ENCODE results near the gene TGM1.
"Not testable (repeated sequence)": the region's sequence is repeated elsewhere in the genome, so short reads cannot be mapped to it uniquely, and the experiment has no call there.

TGM1 gene

DNA sequence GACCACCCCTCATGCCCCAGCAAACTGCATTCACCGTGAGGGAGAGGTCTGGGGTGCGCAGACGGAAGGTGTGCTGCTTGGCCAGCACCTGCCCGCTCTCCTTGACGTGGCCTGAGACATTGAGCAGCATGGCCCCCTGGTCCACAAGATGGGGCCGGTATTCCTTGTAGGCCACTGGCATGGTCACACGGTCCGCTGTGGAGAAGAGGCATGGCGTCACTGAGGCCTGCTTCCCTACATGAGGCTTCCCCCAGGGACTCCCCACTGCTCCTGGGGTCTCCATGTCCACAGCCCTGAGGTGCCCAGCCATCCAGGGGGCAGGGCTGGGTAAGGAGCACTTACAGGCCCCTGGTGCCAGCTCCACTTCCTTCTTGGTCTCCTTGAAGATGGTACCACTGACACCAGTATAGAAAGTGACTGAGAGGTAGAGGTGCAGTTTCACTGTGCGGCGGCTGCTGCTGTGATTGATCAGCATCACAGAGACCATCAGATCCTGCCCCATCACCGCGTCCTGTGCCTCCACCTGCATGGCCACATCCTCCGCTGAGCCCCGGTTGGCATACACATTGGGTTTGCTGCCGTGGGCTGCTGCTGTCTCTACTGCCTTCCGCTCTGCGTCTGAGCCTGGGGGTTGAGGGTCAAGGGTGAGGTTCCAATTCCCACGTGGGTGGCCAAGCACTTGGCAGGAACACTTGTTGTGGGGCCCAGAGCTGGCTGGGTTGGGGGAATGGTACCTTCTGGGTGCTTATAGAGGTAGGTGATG is 8.2 kb downstream of the TGM1 start:
- DNase-seq (ENCODE audit: low spot score) = no peak

DNA sequence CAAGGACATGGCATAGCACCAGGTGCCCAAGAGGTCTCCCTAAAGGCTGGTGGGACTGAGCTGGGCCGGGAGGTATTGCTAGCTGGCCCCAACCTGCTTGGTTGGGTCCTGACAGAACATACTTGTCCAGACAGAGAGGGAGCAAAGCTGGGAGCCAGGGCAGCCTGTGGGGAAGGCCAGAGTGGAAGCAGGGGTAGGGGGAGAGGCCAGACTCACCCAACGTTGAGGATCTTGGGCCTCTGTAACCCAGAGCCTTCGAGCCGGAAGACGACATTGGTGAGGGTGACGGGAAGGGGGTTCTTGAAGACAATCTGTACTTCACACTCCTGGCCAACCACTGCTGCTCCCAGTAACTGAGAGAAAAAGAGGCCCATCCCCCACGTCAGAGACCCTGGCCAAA is 9.0 kb downstream of the TGM1 start:
- no peak for DNase-seq (ENCODE audit: low spot score)

DNA sequence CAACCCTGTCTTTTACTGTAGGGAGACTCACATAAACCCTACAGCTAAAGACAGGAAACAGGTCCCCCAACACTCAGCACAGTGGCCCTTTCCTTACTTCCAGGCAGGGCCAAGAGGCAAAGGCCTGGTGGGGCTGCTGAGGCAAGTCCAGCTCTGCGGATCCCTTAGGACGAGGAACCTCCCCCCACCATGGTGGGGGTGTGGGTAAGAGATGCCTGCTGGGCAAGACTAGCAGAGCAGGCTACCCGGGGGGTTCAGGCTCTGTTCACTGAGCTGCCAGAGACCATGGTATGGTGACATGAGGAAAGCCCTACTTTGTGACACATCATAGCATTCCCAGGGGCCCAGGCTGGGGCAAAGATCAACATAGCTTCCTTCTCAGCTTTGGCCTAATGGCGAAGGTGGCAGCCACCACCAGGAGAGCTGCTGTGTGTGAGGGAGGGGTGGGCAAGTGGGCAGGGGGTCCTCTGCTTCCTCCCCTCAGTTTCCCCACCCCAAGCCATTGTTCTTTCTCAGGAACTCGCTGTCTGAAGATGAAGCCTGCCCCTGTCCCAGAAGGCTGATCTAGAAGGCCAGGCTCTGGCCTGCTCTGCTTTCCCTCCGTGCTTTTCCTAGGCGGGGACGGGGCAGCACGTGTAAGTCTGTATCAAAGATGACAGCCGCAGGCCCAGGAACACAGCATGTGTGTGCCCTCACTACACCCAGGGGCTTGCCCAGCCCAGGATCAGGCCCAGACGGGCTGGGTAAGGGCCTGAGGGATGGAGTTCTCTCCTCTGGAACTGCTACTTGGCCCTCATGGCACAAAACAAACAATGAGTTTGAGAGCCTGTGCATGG is 10.5 kb downstream of the TGM1 start:
- no peak for DNase-seq (ENCODE audit: low spot score)

DNA sequence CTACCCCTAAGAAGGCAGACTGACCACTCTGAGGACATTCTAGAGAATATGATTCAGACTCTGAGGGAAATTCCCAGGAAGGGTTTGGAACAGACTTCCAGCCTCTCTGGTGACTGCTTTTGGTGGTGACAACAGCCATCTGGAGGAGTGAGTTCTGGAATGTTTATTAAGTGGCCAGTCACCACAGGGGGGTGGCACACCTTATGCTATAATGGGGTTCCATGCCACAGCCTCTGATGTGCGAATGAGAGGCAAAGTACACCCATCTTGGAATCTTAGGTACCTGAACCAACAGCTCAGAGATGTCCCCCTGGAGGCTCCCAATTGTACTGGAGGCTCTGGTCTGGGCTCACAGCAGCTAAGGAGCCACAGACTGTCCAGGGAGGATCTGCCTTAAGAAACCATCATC is 11.1 kb downstream of the TGM1 start:
- DNase-seq (ENCODE audit: low spot score) = no peak

DNA sequence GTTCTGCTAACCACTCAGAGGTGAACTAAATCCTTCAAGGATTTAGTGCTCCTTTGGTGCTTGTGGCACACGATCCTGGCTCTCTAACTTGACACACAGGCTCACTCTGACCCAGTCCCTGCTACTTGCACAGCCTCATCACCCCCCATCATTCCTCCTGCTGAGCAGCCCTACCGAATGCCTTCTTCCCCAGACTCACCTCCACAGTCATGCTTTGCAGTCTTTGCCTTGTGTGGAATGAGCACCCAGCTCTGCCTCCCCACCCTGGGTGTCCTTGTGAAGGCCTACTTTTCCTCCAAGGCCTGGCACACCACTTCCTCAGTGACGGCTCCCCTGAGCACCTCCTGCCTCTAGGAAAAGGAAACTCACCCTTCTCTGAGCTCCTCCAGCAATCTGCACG is 12.6 kb downstream of the TGM1 start:
- no peak for DNase-seq (ENCODE audit: low spot score)

DNA sequence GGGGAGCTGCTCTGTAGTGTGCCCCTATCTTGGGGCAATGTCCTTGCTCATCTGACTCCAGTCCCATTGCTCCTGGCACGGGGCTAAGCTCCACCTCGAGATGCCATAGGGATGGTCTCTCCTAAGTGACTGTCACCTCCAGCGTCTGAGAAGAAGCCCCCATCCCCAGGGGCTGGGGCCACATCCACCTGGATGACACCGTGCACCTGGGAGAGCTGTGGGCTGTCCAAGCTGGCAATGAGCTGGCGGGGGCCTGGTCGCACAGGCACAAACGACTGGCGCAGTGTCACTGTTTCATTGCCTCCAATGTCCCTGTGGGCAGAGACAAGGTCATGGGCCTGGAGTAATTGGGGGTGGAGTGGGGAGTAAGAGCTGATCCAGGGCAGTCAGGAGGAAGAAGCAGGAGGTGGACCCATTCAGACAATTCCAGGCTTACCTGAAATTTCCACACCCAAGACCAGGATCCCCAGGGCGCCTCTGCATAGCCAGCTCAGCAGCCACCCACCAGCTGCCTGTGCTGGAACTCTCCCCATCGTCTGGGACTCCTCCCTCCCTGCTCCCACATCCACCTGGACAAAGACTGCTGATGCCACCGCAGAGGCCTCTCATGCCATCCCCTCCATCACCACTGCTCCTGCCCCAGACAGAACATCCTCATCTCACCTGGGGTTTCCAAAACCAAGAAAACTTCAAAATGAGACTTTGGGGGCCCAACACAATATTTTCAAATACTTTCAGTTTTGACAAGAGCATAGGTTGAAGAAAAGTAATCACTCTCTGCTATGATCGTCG is 13.6 kb downstream of the TGM1 start:
- DNase-seq (ENCODE audit: low spot score) = no peak

DNA sequence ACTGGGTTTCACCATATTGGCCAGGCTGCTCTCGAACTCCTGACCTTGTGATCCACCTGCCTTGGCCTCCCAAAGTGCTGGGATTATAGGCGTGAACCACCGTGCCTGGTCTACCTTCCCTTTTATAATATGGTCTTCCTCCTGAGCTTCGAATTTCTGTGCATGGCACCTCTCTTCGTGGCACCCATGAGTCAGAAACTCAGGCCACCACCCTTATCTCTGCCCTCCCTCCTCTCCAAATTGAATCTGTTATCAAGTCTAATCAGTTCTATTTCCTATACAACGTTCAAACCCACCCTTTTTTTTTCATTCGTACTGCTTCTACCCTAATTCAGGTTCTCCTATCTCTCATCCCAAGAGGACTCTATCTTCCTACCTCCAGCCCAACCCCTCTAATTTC is 15.6 kb downstream of the TGM1 start:
- no peak for DNase-seq (ENCODE audit: low spot score)

DNA sequence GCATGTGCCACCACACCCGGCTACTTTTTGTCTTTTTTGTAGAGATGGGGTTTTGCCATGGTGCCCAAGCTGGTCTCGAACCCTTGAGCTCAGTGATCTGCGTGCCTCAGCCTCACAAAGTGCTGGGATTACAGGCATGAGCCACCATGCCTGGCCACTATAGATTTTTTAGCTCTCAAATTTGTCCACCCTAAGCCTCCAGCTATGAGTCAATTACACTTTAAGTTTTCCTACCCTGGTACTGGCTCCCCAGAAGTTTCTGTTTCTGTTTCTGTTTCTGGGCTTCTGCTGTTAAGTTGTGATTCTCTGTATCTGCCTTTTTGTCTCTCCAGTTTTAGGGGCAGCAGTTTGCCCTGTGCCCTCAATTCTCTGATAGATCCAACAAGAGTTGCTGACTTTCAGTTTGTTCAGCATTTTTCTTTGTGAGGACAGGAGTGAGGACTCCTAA is 16.2 kb downstream of the TGM1 start:
- no peak for DNase-seq (ENCODE audit: low spot score)

DNA sequence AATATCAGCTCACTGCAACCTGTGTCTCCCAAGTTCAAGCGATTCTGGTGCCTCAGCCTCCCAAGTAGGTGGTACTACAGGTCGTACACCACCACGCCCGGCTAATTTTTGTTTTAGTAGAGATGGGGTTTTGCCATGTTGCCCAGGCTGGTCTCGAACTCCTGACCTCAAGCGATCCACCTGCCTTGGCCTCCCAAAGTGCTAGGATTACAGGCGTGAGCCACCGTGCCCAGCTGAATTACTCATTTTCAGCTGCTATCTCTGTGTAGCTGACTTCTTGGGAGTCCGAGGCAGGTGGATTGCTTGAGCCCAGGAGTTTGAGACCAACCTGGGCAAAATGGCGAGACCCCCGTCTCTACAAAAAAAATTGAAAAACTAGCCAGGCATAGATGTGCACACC is 17.6 kb downstream of the TGM1 start:
- DNase-seq (ENCODE audit: low spot score) = not testable (repeated sequence)

DNA sequence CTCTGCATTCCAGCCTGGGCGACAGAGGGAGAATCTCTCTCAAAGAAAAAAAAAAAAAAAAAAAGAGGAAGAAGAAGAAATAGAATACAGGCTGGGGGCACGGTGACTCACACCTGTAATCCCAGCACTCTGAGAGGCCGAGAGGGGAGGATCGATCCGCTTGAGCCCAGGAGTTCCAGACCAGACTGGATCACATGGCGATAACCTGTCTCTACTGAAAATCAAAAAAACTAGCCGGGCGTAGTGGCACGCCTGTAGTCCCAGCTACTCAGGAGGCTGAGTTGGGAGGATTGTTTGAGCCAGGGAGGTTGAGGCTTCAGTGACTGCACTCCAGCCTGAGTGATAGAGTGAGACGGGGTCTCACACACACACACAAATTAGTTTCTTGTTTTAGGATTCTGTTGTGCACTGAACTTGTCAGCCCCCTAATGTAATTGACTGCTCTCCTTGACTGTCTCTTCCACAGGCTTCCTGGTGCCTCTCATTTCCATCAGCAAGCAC is 19.6 kb downstream of the TGM1 start:
- DNase-seq (ENCODE audit: low spot score) = peak; percentile 30

DNA sequence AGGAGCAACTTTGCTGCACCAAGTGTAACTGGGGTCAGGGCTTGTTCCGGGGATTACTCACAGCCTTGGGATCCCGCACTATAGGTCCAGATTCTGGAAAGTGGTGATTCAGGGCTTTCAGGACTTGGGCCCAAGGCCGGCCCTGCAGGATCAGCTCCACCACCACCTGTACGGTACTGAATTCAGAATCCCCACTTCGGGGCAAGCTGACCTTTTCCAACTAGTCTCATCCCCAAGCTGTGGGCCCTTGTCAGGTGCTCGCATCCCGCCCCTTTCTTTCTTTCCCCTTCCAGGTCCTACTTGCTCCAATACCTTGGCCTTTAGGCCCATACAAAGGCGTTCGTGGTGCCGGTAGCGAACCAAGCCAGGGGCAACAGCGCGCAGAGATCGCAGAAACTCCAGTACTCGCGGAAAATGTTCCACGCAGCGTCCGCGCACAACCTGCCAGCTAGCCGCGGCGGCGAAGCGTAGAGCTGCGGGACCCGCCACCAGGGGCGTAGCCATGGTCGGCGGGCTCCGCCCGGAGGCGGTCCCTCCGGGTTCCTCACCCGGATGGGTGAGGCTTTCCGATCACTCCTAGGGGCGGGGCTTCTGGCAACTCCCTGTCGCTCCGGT is 21.0 kb downstream of the TGM1 start:
- DNase-seq (ENCODE audit: low spot score) = peak; percentile 95

DNA sequence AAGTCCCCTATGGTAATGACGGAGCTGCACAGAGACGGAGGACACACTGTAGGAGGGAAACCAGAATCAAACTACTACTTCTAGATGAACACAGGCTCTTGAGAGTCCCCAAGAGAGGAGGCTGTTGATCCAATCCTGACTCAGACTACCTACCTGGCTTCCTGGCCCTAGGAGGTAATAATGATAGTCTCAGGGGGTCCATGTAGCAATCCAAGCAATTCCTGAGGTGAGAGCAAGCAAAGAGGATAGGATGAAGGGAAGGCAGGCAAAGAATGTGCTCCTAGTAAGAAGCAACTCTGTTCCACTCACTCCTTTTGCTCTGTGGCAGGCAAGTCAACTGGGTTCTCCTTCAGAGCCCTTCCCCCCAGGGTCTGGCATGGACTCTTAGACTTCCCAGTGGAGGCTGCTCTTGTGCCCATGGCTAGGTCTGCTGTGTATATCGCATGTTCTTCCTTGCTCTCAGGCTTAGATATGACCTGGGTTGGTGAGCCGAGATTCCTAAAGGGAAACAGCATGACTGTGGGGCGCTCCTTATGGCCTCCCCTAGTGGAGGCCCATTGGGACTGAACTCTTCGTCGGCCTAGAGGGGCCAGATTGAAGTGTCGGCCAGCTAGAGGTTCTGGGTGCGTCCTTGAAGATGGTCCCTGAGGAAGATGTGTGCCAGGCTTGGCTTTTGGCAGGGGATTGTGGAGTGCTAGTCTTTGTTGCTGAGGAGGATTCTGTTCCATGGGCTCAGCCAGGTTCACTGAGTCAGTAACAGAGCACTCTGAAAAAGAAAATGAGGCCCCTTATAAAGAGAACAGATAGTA is 22.7 kb downstream of the TGM1 start:
- DNase-seq (ENCODE audit: low spot score) = no peak

DNA sequence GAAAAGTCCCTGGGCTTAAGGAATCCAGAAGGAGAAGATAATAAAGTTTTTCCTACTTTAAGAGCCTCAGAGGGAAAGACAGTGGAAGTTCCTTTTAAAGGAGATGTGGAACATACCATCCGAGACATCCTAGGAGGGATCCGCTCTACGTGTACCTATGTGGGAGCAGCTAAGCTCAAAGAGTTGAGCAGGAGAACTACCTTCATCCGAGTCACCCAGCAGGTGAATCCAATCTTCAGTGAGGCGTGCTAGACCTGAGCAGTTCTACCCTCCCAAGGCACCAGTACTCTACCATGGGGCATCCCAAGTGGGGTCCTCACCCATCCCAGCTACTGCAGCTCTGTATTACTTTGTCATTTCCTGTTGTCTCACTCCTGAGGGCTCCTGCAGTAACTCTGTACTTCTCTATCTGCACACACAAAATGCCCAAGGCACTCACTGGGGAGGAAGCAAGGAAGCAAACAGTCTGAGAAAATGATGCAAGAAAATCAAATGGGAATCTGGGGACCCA is 24.4 kb downstream of the TGM1 start:
- DNase-seq (ENCODE audit: low spot score) = no peak

DNA sequence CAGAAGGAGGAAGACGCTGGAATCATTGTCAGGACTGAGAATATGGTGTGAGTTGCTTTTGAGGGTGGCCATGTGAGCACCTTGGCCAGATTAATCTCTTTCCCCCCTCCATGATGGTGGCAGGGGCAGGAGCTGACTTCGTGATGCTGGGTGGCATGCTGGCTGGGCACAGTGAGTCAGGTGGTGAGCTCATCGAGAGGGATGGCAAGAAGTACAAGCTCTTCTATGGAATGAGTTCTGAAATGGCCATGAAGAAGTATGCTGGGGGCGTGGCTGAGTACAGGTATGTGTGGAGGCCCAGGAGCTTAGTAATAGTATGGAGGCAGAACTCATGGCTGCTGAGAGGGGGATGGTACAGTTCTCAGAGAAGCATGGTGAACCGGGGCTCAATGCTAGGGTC is 24.9 kb downstream of the TGM1 start:
- DNase-seq (ENCODE audit: low spot score) = no peak

DNA sequence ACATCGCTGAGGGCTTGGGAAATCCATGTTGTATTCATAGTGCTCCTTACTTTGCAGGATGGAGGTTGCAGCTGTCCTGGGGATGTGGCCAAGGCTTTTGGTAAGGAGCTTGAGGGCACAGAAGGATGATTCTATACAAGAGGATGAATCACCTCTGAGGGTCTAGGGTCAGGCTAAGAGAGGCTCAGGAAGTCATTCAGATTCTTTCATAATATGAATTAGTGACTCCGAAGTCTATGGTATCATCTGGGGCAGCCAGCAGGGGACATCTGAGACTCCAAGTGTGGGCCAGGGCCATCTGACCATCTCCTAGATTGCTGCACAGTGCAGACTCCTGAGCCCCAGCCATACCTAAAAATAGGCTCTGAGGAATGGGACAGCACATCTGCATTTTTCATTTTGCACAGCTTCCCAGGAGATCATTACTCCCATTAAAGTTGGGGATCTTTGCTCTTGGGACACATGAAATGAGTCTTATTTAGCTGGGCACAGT is 25.5 kb downstream of the TGM1 start:
- no peak for DNase-seq (ENCODE audit: low spot score)

DNA sequence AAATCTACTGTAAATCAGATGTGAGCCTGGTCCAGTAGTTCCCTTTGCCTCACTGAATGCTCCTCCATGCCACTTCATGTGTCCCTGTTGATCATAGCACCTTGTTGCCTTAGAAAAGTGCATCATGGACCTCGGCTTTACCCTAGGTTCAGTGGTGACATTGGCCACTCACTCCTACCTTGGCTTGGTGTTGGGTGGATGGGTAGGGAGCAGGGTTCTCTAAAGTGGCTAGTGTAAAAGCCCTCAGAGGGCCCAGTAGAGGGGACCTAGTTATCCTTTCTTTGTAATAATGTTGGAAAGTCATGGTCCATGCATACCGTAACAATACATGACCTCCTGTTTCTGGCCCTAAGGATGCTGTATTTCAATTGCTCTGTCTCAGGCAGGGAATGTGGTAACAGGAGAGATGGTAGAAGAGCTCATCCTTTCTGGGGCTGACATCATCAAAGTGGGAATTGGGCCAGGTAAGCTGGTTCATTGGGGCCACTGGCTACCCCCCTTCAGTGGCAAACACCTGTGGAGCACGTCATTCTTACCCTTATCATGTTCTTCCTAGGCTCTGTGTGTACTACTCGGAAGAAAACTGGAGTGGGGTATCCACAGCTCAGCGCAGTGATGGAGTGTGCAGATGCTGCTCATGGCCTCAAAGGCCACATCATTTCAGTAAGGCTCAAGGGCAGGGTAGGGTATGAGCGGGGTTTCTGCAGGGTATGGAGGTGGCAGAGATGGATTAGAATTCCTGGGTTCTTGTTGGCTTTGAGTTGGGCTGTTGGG is 26.1 kb downstream of the TGM1 start:
- DNase-seq (ENCODE audit: low spot score) = no peak

DNA sequence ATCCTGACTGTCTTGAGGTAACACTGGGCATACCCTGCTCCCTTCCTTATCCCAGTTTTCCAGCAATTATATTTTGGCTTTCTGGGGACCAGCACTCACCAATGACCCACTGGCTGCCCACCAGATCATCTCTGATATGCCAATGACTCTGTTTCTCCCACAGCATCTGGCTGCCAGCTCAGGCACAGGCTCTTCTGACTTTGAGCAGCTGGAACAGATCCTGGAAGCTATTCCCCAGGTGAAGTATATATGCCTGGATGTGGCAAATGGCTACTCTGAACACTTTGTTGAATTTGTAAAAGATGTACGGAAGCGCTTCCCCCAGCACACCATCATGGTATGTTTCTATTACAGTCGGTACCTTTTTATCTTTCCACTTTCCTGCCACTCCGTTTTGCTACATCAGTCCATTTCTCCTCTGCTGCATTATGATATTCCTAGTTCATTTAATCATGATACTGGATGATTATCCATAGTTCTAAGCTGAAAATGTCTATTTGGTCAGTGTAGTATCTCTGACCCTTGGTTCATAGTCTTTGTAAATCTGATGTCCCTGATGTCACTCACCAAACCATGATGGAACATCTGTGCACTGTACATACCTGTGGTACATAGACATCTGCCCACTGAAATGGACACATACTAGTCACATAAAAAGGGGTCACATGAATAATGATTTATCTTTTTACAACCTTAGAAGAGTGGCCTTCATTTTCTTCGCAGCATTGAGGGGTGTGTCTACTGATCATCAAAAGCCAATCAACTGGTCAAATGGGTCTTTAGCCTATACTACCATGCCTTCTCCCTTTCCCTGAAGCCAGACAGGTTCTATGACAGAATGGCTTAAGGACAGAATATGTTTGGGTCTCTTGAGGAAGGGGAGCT is 26.9 kb downstream of the TGM1 start:
- no peak for DNase-seq (ENCODE audit: low spot score)

DNA sequence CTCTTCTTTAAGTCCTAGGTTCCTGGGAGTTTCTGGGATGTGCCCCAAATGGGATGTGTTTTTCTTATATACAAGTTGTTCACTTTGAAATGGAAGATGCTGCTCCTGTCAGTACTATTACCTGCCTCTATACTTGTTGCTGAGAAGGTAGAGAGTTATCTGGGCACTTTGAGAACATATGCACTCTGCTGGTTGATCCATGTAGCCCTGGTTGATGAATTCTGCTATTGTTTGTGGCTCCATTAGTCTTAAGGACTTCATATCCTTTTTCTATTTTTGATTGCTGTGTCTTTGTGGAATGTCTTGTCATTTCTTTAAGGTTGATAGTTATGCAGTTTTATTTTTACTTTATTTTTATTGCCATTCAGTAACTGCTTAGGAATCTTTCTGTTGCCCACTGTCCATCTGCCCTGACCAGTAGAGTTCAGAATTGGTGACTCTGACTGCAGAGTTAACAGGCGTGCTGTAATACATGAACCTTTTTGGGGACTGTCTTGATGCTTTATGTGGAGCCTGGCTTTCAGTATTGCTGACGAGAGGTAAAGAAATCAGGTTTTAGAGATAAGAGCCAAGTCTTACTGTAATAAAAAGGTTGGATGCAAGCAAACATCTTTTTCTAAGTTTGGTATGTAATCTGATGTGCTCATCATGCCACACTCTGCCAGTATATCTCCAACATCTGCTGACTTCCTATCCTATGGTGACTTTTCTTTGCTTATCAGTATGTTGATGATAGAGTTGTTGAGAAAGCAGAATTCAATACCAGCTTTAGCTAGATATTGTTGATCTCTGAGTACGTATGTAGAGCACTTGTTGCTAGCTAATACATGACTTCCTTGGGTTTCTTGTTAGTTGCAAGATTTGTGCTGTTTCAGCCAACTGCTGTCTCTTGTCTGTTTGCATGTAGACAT is 28.6 kb downstream of the TGM1 start:
- DNase-seq (ENCODE audit: low spot score) = no peak
